Fibroblast of lung (primary cell): Measurements from ENCODE around the gene SPACA4.

ENCODE experiments used
- CTCF ChIP-seq, 2 donors: IDR thresholded peaks in 1 of 2; conservative IDR thresholded peaks in 1 of 2; 1 replicate in 1 of 2; 2 replicates in 1 of 2; pipeline ENCODE4 v1.5.1; 2011 to 2012; ENCODE audit warnings: low read length in 2 of 2, control low read depth in 1 of 2, inconsistent platforms in 1 of 2, low read depth in 1 of 2, mild to moderate bottlenecking in 1 of 2
- EZH2 ChIP-seq: IDR thresholded peaks from 2 replicates; pipeline ENCODE4 v1.5.1; 2012; ENCODE audit warnings: low read length, control low read depth, mild to moderate bottlenecking; ENCODE audit errors: missing control alignments

DNA sequence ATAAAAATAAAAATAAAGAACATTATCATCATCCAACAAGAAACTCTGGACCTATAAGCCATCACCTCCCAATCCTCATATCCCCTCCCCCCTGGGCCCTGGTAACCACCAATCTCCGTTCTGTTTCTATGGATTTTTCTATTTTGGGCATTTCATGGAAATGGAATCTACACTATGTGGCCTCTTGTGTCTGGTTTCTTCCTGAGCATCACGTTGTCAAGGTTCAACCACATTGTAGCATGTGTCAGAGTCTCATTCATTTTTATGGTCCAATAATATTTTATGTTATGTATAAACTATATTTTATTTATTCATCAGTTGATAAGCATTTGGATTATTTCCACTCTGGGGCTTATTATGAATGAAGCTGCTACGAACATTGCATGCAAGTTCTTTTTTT is 27.7 kb upstream of the SPACA4 start:
- TF ChIP-seq CTCF (conservative IDR thresholded peaks at IDR 0.05 in 1 of 2, IDR thresholded peaks at IDR 0.05 in 1 of 2; ENCODE audit: low read depth in 1 of 2, low read length in 2 of 2) (no peak), EZH2 (no peak)
